ENCODE results near the gene HUS1. TPM values are rescaled to one million over a fixed set of nuclear protein-coding genes. Genes with fewer than 3 reads are reported as not detected.
"Not testable (repeated sequence)": the region's sequence is repeated elsewhere in the genome, so short reads cannot be mapped to it uniquely, and the experiment has no call there.

HUS1 gene
- total RNA-seq, 6 donors from 2014 or later, result 24.2 to 38.8 (median 26.7) TPM

- Histone ChIP-seq H3K27me3 (no peaks in the 10 kb centered on the region), H3K36me3 (no peaks in the 10 kb centered on the region), H3K27ac (peak overlapping the region in 3 of 4 donors; percentile 69 to 75 (median 69)), H3K4me3 (peak overlapping the region; percentile 20 to 63 (median 51)), H3K9me3 (no peaks in the 10 kb centered on the region), H3K4me1 (peaks cover 0 to 12% (median 5%) of the 10 kb centered on the region in 4 donors)
- DNase-seq, result peak; percentile 90 to 95
- ATAC-seq (ENCODE audit: low FRiP score in 2 of 2), result peak; percentile 96 to 99
- TF ChIP-seq CTCF (IDR thresholded peaks at IDR 0.05), result peak; percentile 40 to 73 (median 64)
- no peak for TF ChIP-seq EP300 (IDR thresholded peaks at IDR 0.05)
- TF ChIP-seq POLR2A (IDR thresholded peaks at IDR 0.05), result peak in 1 of 4 donors; percentile 43
- peak in 1 of 2 donors; percentile 31 for TF ChIP-seq POLR2AphosphoS5 (IDR thresholded peaks at IDR 0.05)
- WGBS, 2 donors, result 2 to 4% methylated on average over 18 to 26 of the region's 26 CpGs
Measured at GRCh38 chr7:47991741-47992311, 12.4 kb upstream of the HUS1 start.

- WGBS, 2 donors, result 86 to 95% methylated on average over 1 of the region's 1 CpG
- no peaks in the 10 kb centered on the region for H3K36me3 ChIP-seq
- no peaks in the 10 kb centered on the region for H3K27me3 ChIP-seq
- peak overlapping the region in 3 of 4 donors; percentile 69 to 75 (median 69) for H3K27ac ChIP-seq
- no peaks in the 10 kb centered on the region for H3K9me3 ChIP-seq
- H3K4me3 ChIP-seq, result peak overlapping the region in 2 of 4 donors; percentile 55 to 63
- H3K4me1 ChIP-seq, result peaks cover 0 to 12% (median 5%) of the 10 kb centered on the region in 4 donors
- no peak for ATAC-seq (ENCODE audit: low FRiP score in 2 of 2)
- TF ChIP-seq CTCF (IDR thresholded peaks at IDR 0.05), result no peak
- no peak for TF ChIP-seq POLR2A (IDR thresholded peaks at IDR 0.05)
- no peak for TF ChIP-seq EP300 (IDR thresholded peaks at IDR 0.05)
- no peak for DNase-seq
Measured at GRCh38 chr7:47991270-47991669, 11.9 kb upstream of the HUS1 start.

- TF ChIP-seq POLR2AphosphoS5 (IDR thresholded peaks at IDR 0.05) (no peak), POLR2A (IDR thresholded peaks at IDR 0.05) (no peak), EP300 (IDR thresholded peaks at IDR 0.05) (no peak), CTCF (IDR thresholded peaks at IDR 0.05) (no peak)
- ATAC-seq (ENCODE audit: low FRiP score in 2 of 2), result no peak
- no peaks in the 10 kb centered on the region for H3K36me3 ChIP-seq
- no peaks in the 10 kb centered on the region for H3K9me3 ChIP-seq
- no peaks in the 10 kb centered on the region for H3K27me3 ChIP-seq
- no peak overlapping the region for H3K4me3 ChIP-seq
- no peak for DNase-seq
- no peak overlapping the region for H3K27ac ChIP-seq
- 93 to 96% methylated on average over 5 of the region's 5 CpGs for WGBS, 2 donors
- H3K4me1 ChIP-seq, result peaks cover 0 to 12% (median 5%) of the 10 kb centered on the region in 4 donors
Measured at GRCh38 chr7:47990592-47990991, 11.2 kb upstream of the HUS1 start.

- H3K4me1 ChIP-seq, result peaks cover 0 to 12% (median 5%) of the 10 kb centered on the region in 4 donors
- DNase-seq, result peak in 1 of 2 donors; percentile 39
- not testable (repeated sequence) for H3K27me3 ChIP-seq; H3K4me3 ChIP-seq; H3K36me3 ChIP-seq; ATAC-seq (ENCODE audit: low FRiP score in 2 of 2); H3K9me3 ChIP-seq; H3K27ac ChIP-seq
- WGBS, 2 donors, result 60 to 71% methylated on average over 9 to 10 of the region's 10 CpGs
Measured at GRCh38 chr7:47989607-47990400, 10.4 kb upstream of the HUS1 start.

- no peak for DNase-seq
- WGBS, 2 donors, result 76 to 79% methylated on average over 8 of the region's 8 CpGs
- TF ChIP-seq POLR2A (IDR thresholded peaks at IDR 0.05) (no peak), EP300 (IDR thresholded peaks at IDR 0.05) (no peak), CTCF (IDR thresholded peaks at IDR 0.05) (peak in 1 of 6 experiments; percentile 14), POLR2AphosphoS5 (IDR thresholded peaks at IDR 0.05) (no peak)
Measured at GRCh38 chr7:47988496-47989386, 9.3 kb upstream of the HUS1 start.

More at GRCh38 chr7:47988496-47989386, 9.3 kb upstream of the HUS1 start:
- ATAC-seq (ENCODE audit: low FRiP score in 2 of 2), result no peak
- H3K36me3 ChIP-seq, result no peaks in the 10 kb centered on the region
- no peak overlapping the region for H3K27ac ChIP-seq
- no peak overlapping the region for H3K4me3 ChIP-seq
- H3K9me3 ChIP-seq, result no peaks in the 10 kb centered on the region
- H3K27me3 ChIP-seq, result no peaks in the 10 kb centered on the region
- H3K4me1 ChIP-seq, result peaks cover 0 to 12% (median 5%) of the 10 kb centered on the region in 4 donors

Data from upper lobe of left lung (tissue), 6 donors.